HepG2 (cell line): ENCODE measurements around the gene TUBA4A. TPM values are rescaled to one million over a fixed set of nuclear protein-coding genes. Genes with fewer than 3 reads are reported as not detected.

ENCODE experiments used
- ATAC-seq: fragments of 200-7000 bp; cut with Tn5 transposase; 3 replicates; pipeline ENCODE4 v1.9.1; 2020; ENCODE audit warnings: mild to moderate bottlenecking, moderate library complexity
- BruUV-seq: library from RNA; stranded (reverse); fragments of 400-500 nt; replicated peaks from 2 replicates; lab custom pipeline; 2021; lab: Mats Ljungman, UMichigan
- CTCF ChIA-PET: fragments of 300-600 bp; formaldehyde crosslinking; extraction: SDS; loops from one replicate; lab custom pipeline; 2021; ENCODE audit warnings: low total read pairs, inconsistent platforms, low intra/inter-chr PET ratio; lab: Yijun Ruan, JAX
- POLR2A ChIA-PET: fragments of 350-600 bp; sonication (Branson Sonifier 250); formaldehyde crosslinking; loops from one replicate; lab custom pipeline; 2020; ENCODE audit warnings: antibody characterized with exemption, inconsistent platforms; lab: Yijun Ruan, JAX
- DNase-seq: peaks from one replicate; pipeline ENCODE4 v3.0.0-alpha.2; 2015; ENCODE audit warnings: low spot score
- FAIRE-seq: peaks from 3 replicates; lab custom pipeline; 2011; peaks lifted over from hg19 to GRCh38; lab: Jason Lieb, UNC
- H2AFZ ChIP-seq: one replicate; pipeline ENCODE4 v1.6.1; 2011; ENCODE audit warnings: low read length, inconsistent platforms
- H3K27ac ChIP-seq: fragments of 300-600 bp; 3 replicates; pipeline ENCODE4 v1.8.0; 2011; ENCODE audit warnings: mixed run types, mild to moderate bottlenecking, mixed read lengths, low read length, inconsistent platforms; ENCODE audit not compliant: insufficient read depth; ENCODE audit errors: extremely low read length
- H3K27me3 ChIP-seq, 2 experiments: fragments of 200-600 bp in 1 of 2; 2 replicates in 1 of 2; 3 replicates in 1 of 2; pipeline versions ENCODE4 v1.6.0 to v1.8.0; 2011; ENCODE audit warnings: low read length in 2 of 2, mild to moderate bottlenecking in 2 of 2, moderate library complexity in 2 of 2, inconsistent platforms in 1 of 2; ENCODE audit not compliant: insufficient read depth in 2 of 2, control insufficient read depth in 1 of 2
- H3K36me3 ChIP-seq, 2 experiments: fragments of 200-600 bp in 1 of 2; replicated peaks in 1 of 2; 2 replicates in 1 of 2; 3 replicates in 1 of 2; pipeline versions ENCODE4 v1.5.1 to v1.8.0; 2011; ENCODE audit warnings: low read length in 2 of 2, inconsistent platforms in 1 of 2; ENCODE audit not compliant: insufficient read depth in 2 of 2, control insufficient read depth in 1 of 2
- H3K4me1 ChIP-seq: 2 replicates; pipeline ENCODE4 v1.5.1; 2012; ENCODE audit warnings: low read length, inconsistent platforms; ENCODE audit not compliant: insufficient read depth
- H3K4me2 ChIP-seq: 2 replicates; pipeline ENCODE4 v1.6.0; 2011; ENCODE audit warnings: low read depth, low read length, inconsistent platforms
- H3K4me3 ChIP-seq, 3 experiments: fragments of 200-600 bp in 1 of 3; sonication (generic), shearing (Covaris generic) in 1 of 3; replicated peaks in 1 of 3; 2 replicates each; pipeline ENCODE4 v1.5.1; 2011 to 2016; ENCODE audit warnings: low read length in 3 of 3, inconsistent platforms in 2 of 3, low read depth in 2 of 3, mild to moderate bottlenecking in 2 of 3, control low read depth in 1 of 3, mixed read lengths in 1 of 3; ENCODE audit not compliant: insufficient read depth in 1 of 3
- H3K79me2 ChIP-seq: one replicate; pipeline ENCODE4 v1.6.1; 2011; ENCODE audit warnings: low read length, inconsistent platforms; ENCODE audit not compliant: insufficient read depth
- H3K9ac ChIP-seq: 2 replicates; pipeline ENCODE4 v1.6.0; 2011; ENCODE audit warnings: mild to moderate bottlenecking, low read depth, low read length, inconsistent platforms; ENCODE audit not compliant: insufficient read depth
- H3K9me3 ChIP-seq: 2 replicates; pipeline ENCODE4 v1.5.1; 2012; ENCODE audit warnings: mild to moderate bottlenecking, low read length
- H4K20me1 ChIP-seq: 2 replicates; pipeline ENCODE4 v1.6.0; 2011; ENCODE audit warnings: inconsistent platforms, mild to moderate bottlenecking, low read length, moderate library complexity; ENCODE audit not compliant: insufficient read depth
- ATF7 ChIP-seq, 2 experiments: fragments of 450-650 bp in 1 of 2; sonication (generic) in 1 of 2; formaldehyde crosslinking in 1 of 2; IDR thresholded peaks; 2 replicates each; pipeline versions ENCODE4 v1.4.0 to v1.6.1; 2016 to 2020; ENCODE audit warnings: antibody characterized with exemption in 1 of 2, mild to moderate bottlenecking in 1 of 2, missing genetic modification reagents in 1 of 2
- EEA1 ChIP-seq: sonication (generic); formaldehyde crosslinking; IDR thresholded peaks from 2 replicates; pipeline ENCODE4 v1.5.1; 2020; ENCODE audit warnings: mild to moderate bottlenecking, missing genetic modification reagents, borderline replicate concordance
- ELF4 ChIP-seq: sonication (generic); formaldehyde crosslinking; IDR thresholded peaks from 2 replicates; pipeline ENCODE4 v1.5.0; 2020; ENCODE audit warnings: missing genetic modification reagents, mild to moderate bottlenecking, moderate library complexity, borderline replicate concordance
- FOXA3 ChIP-seq: IDR thresholded peaks from 2 replicates; pipeline ENCODE4 v1.6.1; 2016; ENCODE audit warnings: missing genetic modification reagents, missing compliant biosample characterization
- HIVEP1 ChIP-seq: sonication (generic); formaldehyde crosslinking; IDR thresholded peaks from 2 replicates; pipeline ENCODE4 v1.4.0; 2020; ENCODE audit warnings: mild to moderate bottlenecking, missing genetic modification reagents
- JUNB ChIP-seq: sonication (generic); formaldehyde crosslinking; IDR thresholded peaks from 2 replicates; pipeline ENCODE4 v1.8.0; 2022; ENCODE audit warnings: missing genetic modification reagents, mild to moderate bottlenecking, borderline replicate concordance
- KDM1A ChIP-seq: IDR thresholded peaks from 2 replicates; pipeline ENCODE4 v1.6.1; 2016; ENCODE audit warnings: missing compliant biosample characterization
- MYC ChIP-seq: sonication (generic); formaldehyde crosslinking; IDR thresholded peaks from 2 replicates; pipeline ENCODE4 v1.9.0; 2021; ENCODE audit warnings: missing genetic modification reagents, borderline replicate concordance
- NR2F2 ChIP-seq: IDR thresholded peaks from 2 replicates; pipeline ENCODE4 v1.6.1; 2012; ENCODE audit warnings: low read depth, inconsistent platforms, borderline replicate concordance
- PITX1 ChIP-seq: sonication (generic); formaldehyde crosslinking; IDR thresholded peaks from 2 replicates; pipeline ENCODE4 v1.5.1; 2020; ENCODE audit warnings: mild to moderate bottlenecking, missing genetic modification reagents
- SMAD9 ChIP-seq: sonication (generic); formaldehyde crosslinking; IDR thresholded peaks from 2 replicates; pipeline ENCODE4 v1.5.1; 2020; ENCODE audit warnings: mild to moderate bottlenecking, missing genetic modification reagents
- SMC3 ChIP-seq: IDR thresholded peaks from 2 replicates; pipeline ENCODE4 v1.6.1; 2011; ENCODE audit warnings: low read length, improper control_type of control experiment
- TARDBP ChIP-seq: sonication (generic); formaldehyde crosslinking; IDR thresholded peaks from 2 replicates; pipeline ENCODE4 v1.8.0; 2022; ENCODE audit warnings: mild to moderate bottlenecking, missing genetic modification reagents
- ZNF136 ChIP-seq: sonication (generic); formaldehyde crosslinking; IDR thresholded peaks from 2 replicates; pipeline ENCODE4 v1.8.1; 2022; ENCODE audit warnings: low read depth, mild to moderate bottlenecking, moderate library complexity, missing genetic modification reagents
- ZNF572 ChIP-seq: sonication (generic); formaldehyde crosslinking; IDR thresholded peaks from 2 replicates; pipeline ENCODE4 v1.5.1; 2020; ENCODE audit warnings: mild to moderate bottlenecking, missing genetic modification reagents
- ZNF839 ChIP-seq: sonication (generic); formaldehyde crosslinking; IDR thresholded peaks from 2 replicates; pipeline ENCODE4 v1.4.0; 2020; ENCODE audit warnings: missing genetic modification reagents, mild to moderate bottlenecking, borderline replicate concordance
- ZSCAN31 ChIP-seq: sonication (generic); formaldehyde crosslinking; IDR thresholded peaks from 2 replicates; pipeline ENCODE4 v1.5.0; 2020; ENCODE audit warnings: low read depth, mild to moderate bottlenecking, missing genetic modification reagents
- WGBS: methylation state at CpG from one replicate; pipeline ENCODE4 v1.1.6; 2017; ENCODE audit warnings: low lambda C conversion rate; 5-methylcytosine and 5-hydroxymethylcytosine counted together
- in situ Hi-C: cut with HindIII; loops from 2 replicates; pipeline ENCODE4 v1.10.0; 2017; ENCODE audit warnings: low pct_unique_long_range_greater_than_20kb; ENCODE audit not compliant: extremely low pct_ligation_motif_present
- intact Hi-C: fragments of 100-400 bp; cut with micrococcal nuclease; formaldehyde crosslinking; loops from one replicate; pipeline ENCODE4 v1.10.0; 2022; ENCODE audit not compliant: unreplicated experiment
- polyA plus RNA-seq, 8 experiments: library from polyadenylated mRNA; depleted of rRNA in 3 of 8; stranded (reverse) in 7 of 8; unstranded in 1 of 8; fragments of >200 nt; fragmentation: Illumina TruSeq in 4 of 8; extraction: Trizol in 4 of 8; gene quantifications; 2 replicates each; pipeline versions ENCODE4 v1.2.1 to v1.2.3, GENCODE V29; 2011 to 2016; ENCODE audit warnings: low read depth in 4 of 8, missing spikeins in 1 of 8, mixed read lengths in 1 of 8; ENCODE audit not compliant: insufficient read depth in 1 of 8
- total RNA-seq, 5 experiments: library from RNA; depleted of rRNA; stranded (reverse); fragments of >200 nt; fragmentation: Illumina TruSeq; extraction: Trizol; gene quantifications; 2 replicates each; pipeline ENCODE4 v1.2.3, GENCODE V29; 2016; ENCODE audit warnings: low read depth in 1 of 5
- TF ChIP-seq, protein P1 (sequence below): sonication (generic); formaldehyde crosslinking; IDR thresholded peaks from 2 replicates; pipeline ENCODE4 v1.5.0; 2020; ENCODE audit warnings: missing genetic modification reagents
- TF ChIP-seq, protein P2 (sequence below): IDR thresholded peaks from 2 replicates; pipeline ENCODE4 v1.6.1; 2016; ENCODE audit warnings: mild to moderate bottlenecking, missing biosample characterization, missing genetic modification reagents

The TUBA4A gene
- total and polyA plus RNA-seq, 2 of the 13 experiments (the other 11 are each of a cell fraction or from before 2014, with no cell fraction given): 1.3 to 12.7 TPM

DNA sequence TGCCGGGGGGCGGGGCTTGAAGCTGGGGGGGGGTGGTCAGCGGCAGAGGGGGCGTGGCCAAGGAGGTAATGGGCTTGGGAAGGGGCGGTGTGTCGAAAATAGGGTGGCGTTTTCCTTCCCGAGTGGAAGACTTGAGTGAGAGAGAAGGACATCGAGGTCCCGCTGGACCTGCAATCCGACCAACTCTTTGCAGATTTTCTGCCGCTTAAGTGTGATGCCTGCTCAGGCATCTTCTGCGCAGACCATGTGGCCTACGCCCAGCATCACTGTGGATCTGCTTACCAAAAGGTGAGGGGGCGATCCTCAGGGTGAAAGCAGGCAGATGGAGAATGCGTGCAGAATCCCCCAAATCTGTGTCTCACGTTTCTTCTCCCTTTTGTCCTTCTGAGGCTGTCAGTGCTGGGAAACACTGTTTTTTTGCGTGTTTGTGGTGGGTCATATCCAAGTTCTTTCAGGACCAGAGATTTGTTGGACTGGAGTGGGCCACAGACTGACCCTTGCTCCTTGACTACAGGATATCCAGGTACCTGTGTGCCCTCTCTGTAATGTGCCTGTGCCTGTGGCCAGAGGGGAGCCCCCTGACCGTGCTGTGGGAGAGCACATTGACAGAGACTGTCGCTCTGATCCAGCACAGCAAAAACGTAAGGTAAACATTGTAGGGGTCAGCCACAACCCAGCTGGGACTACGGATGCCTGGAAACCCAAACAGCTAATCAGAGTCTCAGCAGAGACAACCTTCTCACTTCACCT, 46.4 kb downstream of the TUBA4A start (continued):
- TF ChIP-seq, protein P1, sequence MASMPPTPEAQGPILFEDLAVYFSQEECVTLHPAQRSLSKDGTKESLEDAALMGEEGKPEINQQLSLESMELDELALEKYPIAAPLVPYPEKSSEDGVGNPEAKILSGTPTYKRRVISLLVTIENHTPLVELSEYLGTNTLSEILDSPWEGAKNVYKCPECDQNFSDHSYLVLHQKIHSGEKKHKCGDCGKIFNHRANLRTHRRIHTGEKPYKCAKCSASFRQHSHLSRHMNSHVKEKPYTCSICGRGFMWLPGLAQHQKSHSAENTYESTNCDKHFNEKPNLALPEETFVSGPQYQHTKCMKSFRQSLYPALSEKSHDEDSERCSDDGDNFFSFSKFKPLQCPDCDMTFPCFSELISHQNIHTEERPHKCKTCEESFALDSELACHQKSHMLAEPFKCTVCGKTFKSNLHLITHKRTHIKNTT (CRISPR knock-in tag): no peak
- TF ChIP-seq, all 625 proteins: peak for 98

DNA sequence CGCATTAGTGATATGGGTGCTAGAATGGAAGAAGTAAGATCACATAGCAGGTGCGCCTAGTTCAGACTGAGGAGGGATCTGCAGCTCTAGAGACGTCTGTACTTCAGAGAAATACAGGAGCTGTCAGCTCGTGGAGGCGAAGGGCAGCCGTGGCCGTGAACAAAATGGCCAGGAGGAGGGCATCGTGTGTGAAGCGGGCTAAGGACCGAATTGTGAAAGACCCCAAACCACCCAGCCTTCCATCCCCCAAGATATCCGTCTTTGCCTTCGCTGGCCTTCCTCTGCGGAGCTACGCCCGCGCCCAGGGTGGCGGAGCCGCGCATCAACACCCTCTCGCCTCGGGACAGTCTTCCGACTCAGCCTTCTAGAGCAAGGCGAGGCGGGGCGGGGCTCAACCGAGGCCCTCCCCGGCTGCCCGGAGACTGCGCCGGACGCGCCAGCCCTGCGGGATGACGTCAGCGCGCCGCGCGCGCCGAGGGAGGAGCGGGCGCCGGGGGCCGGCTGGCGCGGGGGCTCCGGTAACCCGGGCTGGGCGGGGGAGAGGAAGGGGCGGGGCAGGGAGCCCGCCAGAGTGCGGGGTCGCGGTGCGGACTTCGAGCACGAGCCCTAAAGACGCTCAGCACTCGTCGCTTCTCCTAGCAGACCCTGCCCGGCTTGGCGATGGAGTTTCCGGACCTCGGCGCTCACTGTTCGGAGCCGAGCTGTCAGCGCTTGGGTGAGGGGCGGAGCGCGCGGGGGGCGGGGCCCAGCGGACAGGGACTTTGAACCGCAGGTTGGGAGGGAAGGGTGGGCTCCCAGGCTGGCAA, 47.2 kb downstream of the TUBA4A start, which contains the start of gene ZFAND2B:
ZFAND2B (plus strand) TSS at position 455 of the 806 bp plus-strand sequence; CDS start at position 661, 206 bp downstream.
- peak within 1 kb of the TSS; percentile 86 for H3K9ac ChIP-seq
- FAIRE-seq (peak; percentile 28), DNase-seq (peak; percentile 86), ATAC-seq (peak; percentile 83)
- H2AFZ ChIP-seq: no peak within 1 kb of the TSS
- peak within 1 kb of the TSS; percentile 65 to 86 (median 74) for H3K4me3 ChIP-seq
- BruUV-seq: no TSS peak
- no peaks in the 10 kb centered on the region; a peak in 1 of 5 replicates for H3K27me3 ChIP-seq
- intact Hi-C loops: loop anchor here (1.0 kb wide), 2 partner anchors 14 to 23 kb away; partner anchors contain the start of genes ANKZF1 and ATG9A
- peaks cover 9 to 22% of the 10 kb centered on the region in 2 experiments for H3K36me3 ChIP-seq
- peak within 1 kb of the TSS; percentile 95 for H3K27ac ChIP-seq
- H3K9me3 ChIP-seq: no peaks in the 10 kb centered on the region
- H3K79me2 ChIP-seq: peaks cover 6% of the 10 kb centered on the region
- CTCF ChIA-PET: interaction anchor here (0.9 to 2.6 kb wide), 2 partner anchors 35 to 88 kb away, joined by 3 to 8 read pairs; no protein-coding TSS in a partner anchor
- H3K4me1 ChIP-seq: peaks cover 54% of the 10 kb centered on the region
- no peaks in the 10 kb centered on the region for H4K20me1 ChIP-seq
- POLR2A ChIA-PET: interaction anchor here (0.6 to 5.6 kb wide), 24 partner anchors 11 to 451 kb away, joined by 3 to 227 read pairs (median 7); partner anchors contain the start of genes ABCB6, ANKZF1, ATG9A and CNPPD1
- in situ Hi-C loops: loop anchor here (5.0 kb wide), 1 partner anchor 34 kb away; the partner anchor contains the start of gene SLC23A3
- H3K4me2 ChIP-seq: peak within 1 kb of the TSS; percentile 100
- WGBS: under 1% methylated on average over 69 of the region's 76 CpGs
- TF ChIP-seq NR2F2 (0 out of 2 replicates have a peak, but pooled peaks have one; percentile 16), FOXA3 (CRISPR knock-in tag) (peak; percentile 29; the same call in 1 of the 2 replicates), PITX1 (peak; percentile 88), ZNF839 (CRISPR knock-in tag) (no peak; the same call in 1 of the 2 replicates), SMC3 (no peak), SMAD9 (CRISPR knock-in tag) (peak; percentile 42; the same call in 1 of the 2 replicates), KDM1A (no peak), TARDBP (CRISPR knock-in tag) (peak; percentile 82), ZNF136 (CRISPR knock-in tag) (0 out of 2 replicates have a peak, but pooled peaks have one; percentile 30), MYC (peak; percentile 76), EEA1 (CRISPR knock-in tag) (no peak; the same call in 1 of the 2 replicates), ZSCAN31 (CRISPR knock-in tag) (peak; percentile 40; the same call in 1 of the 2 replicates), ATF7 (IDR thresholded peaks at IDR 0.05) (peak; percentile 92), ATF7 (CRISPR knock-in tag; IDR thresholded peaks at IDR 0.05) (peak; percentile 72; the same call in 1 of the 2 replicates), HIVEP1 (0 out of 2 replicates have a peak, but pooled peaks have one; percentile 58), ELF4 (CRISPR knock-in tag) (no peak), ZNF572 (CRISPR knock-in tag) (0 out of 2 replicates have a peak, but pooled peaks have one; percentile 33), JUNB (CRISPR knock-in tag) (no peak)
- TF ChIP-seq, protein P2, sequence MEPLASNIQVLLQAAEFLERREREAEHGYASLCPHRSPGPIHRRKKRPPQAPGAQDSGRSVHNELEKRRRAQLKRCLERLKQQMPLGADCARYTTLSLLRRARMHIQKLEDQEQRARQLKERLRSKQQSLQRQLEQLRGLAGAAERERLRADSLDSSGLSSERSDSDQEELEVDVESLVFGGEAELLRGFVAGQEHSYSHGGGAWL (CRISPR knock-in tag): peak; percentile 69
